ENCODE data around the gene PCDHGA7. TPM values are rescaled to one million over a fixed set of nuclear protein-coding genes. Genes with fewer than 3 reads are reported as not detected.
"Not testable (repeated sequence)": the region's sequence is repeated elsewhere in the genome, so short reads cannot be mapped to it uniquely, and the experiment has no call there.

PCDHGA7 gene
- total RNA-seq, 1 donor from 2014 or later, result 0.23 TPM

- no peak for DNase-seq (ENCODE audit: low read depth)
- TF ChIP-seq CTCF (conservative IDR thresholded peaks at IDR 0.05; ENCODE audit: low read depth, low read length), result no peak
- H3K4me3 ChIP-seq (ENCODE audit: low read depth, low read length), result no peak overlapping the region
Measured at GRCh38 chr5:141431286-141431685, 48.7 kb downstream of the PCDHGA7 start.

GRCh38 chr5:141432308-141432707, 49.8 kb downstream of the PCDHGA7 start:
- DNase-seq (ENCODE audit: low read depth); H3K4me3 ChIP-seq (ENCODE audit: low read depth, low read length): not testable (repeated sequence)

GRCh38 chr5:141432726-141433125, 50.2 kb downstream of the PCDHGA7 start:
- DNase-seq (ENCODE audit: low read depth); H3K4me3 ChIP-seq (ENCODE audit: low read depth, low read length): not testable (repeated sequence)

- no peak for TF ChIP-seq CTCF (conservative IDR thresholded peaks at IDR 0.05; ENCODE audit: low read depth, low read length)
- no peak for DNase-seq (ENCODE audit: low read depth)
- no peak overlapping the region for H3K4me3 ChIP-seq (ENCODE audit: low read depth, low read length)
Measured at GRCh38 chr5:141434006-141434405, 51.5 kb downstream of the PCDHGA7 start.

Other genes starting within 250 kb of the PCDHGA7 start
- gene PCDHB5, start 247.5 kb upstream of the PCDHGA7 start, total RNA-seq, result 0.22 and 0.63 TPM in 2 replicates
- not detected in 2 replicates for gene PCDHB6, start 232.7 kb upstream of the PCDHGA7 start, total RNA-seq
- gene PCDHB7, start 210.1 kb upstream of the PCDHGA7 start, total RNA-seq, result not detected in 2 replicates
- not detected in 2 replicates for gene PCDHB8, start 205.0 kb upstream of the PCDHGA7 start, total RNA-seq
- under 0.01 and 0.07 TPM in 2 replicates for gene PCDHB16, start 200.4 kb upstream of the PCDHGA7 start, total RNA-seq
- gene PCDHB9, start 195.6 kb upstream of the PCDHGA7 start, total RNA-seq, result not detected in 2 replicates
- under 0.01 TPM in 1 of 2 replicates, not detected in the other for gene PCDHB10, start 190.4 kb upstream of the PCDHGA7 start, total RNA-seq
- gene PCDHB11, start 183.1 kb upstream of the PCDHGA7 start, total RNA-seq, result 0.06 and 0.07 TPM in 2 replicates
- not detected in 2 replicates for gene PCDHB12, start 174.0 kb upstream of the PCDHGA7 start, total RNA-seq
- 0.23 and 0.29 TPM in 2 replicates for gene PCDHB13, start 168.8 kb upstream of the PCDHGA7 start, total RNA-seq
- under 0.01 and 0.23 TPM in 2 replicates for gene PCDHB14, start 159.4 kb upstream of the PCDHGA7 start, total RNA-seq
- 0.07 and 0.29 TPM in 2 replicates for gene PCDHB15, start 137.3 kb upstream of the PCDHGA7 start, total RNA-seq
- gene SLC25A2, start 78.7 kb upstream of the PCDHGA7 start, total RNA-seq, result 0.29 TPM in 1 of 2 replicates, not detected in the other
- 40.6 and 41.0 TPM in 2 replicates for gene TAF7, start 62.0 kb upstream of the PCDHGA7 start, total RNA-seq
- 0.29 and 0.75 TPM in 2 replicates for gene PCDHGA1, start 52.2 kb upstream of the PCDHGA7 start, total RNA-seq
- 0.23 and 0.72 TPM in 2 replicates for gene PCDHGA2, start 44.0 kb upstream of the PCDHGA7 start, total RNA-seq
- 0.36 and 0.52 TPM in 2 replicates for gene PCDHGA3, start 38.9 kb upstream of the PCDHGA7 start, total RNA-seq
- 0.12 and 0.29 TPM in 2 replicates for gene PCDHGB1, start 32.6 kb upstream of the PCDHGA7 start, total RNA-seq
- gene PCDHGA4, start 27.7 kb upstream of the PCDHGA7 start, total RNA-seq, result 0.22 and 0.92 TPM in 2 replicates
- 0.43 and 0.98 TPM in 2 replicates for gene PCDHGB2, start 22.7 kb upstream of the PCDHGA7 start, total RNA-seq
- 0.14 and 0.63 TPM in 2 replicates for gene PCDHGA5, start 18.6 kb upstream of the PCDHGA7 start, total RNA-seq
- 0.14 and 1.1 TPM in 2 replicates for gene PCDHGB3, start 12.5 kb upstream of the PCDHGA7 start, total RNA-seq
- gene PCDHGA6, start 8.9 kb upstream of the PCDHGA7 start, total RNA-seq, result 0.35 and 0.36 TPM in 2 replicates
- 1.7 and 4.7 TPM in 2 replicates for gene PCDHGB4, start 5.0 kb downstream of the PCDHGA7 start, total RNA-seq
- gene PCDHGA8, start 9.9 kb downstream of the PCDHGA7 start, total RNA-seq, result 0.14 and 1.0 TPM in 2 replicates
- gene PCDHGB5, start 15.2 kb downstream of the PCDHGA7 start, total RNA-seq, result 4.0 and 6.5 TPM in 2 replicates
- 1.1 and 1.9 TPM in 2 replicates for gene PCDHGA9, start 20.0 kb downstream of the PCDHGA7 start, total RNA-seq
- 1.4 and 3.4 TPM in 2 replicates for gene PCDHGB6, start 25.3 kb downstream of the PCDHGA7 start, total RNA-seq
- 0.58 and 1.9 TPM in 2 replicates for gene PCDHGA10, start 30.2 kb downstream of the PCDHGA7 start, total RNA-seq
- gene PCDHGB7, start 34.9 kb downstream of the PCDHGA7 start, total RNA-seq, result 0.65 and 2.8 TPM in 2 replicates
- 2.6 and 2.7 TPM in 2 replicates for gene PCDHGA11, start 38.3 kb downstream of the PCDHGA7 start, total RNA-seq
- 1.8 and 1.9 TPM in 2 replicates for gene PCDHGA12, start 47.8 kb downstream of the PCDHGA7 start, total RNA-seq
- gene PCDHGC3, start 93.2 kb downstream of the PCDHGA7 start, total RNA-seq, result 9.8 and 23.2 TPM in 2 replicates
- 0.07 and 0.46 TPM in 2 replicates for gene PCDHGC4, start 102.3 kb downstream of the PCDHGA7 start, total RNA-seq
- 0.06 TPM in 1 of 2 replicates, not detected in the other for gene PCDHGC5, start 106.3 kb downstream of the PCDHGA7 start, total RNA-seq
- 94.0 and 101 TPM in 2 replicates for gene DIAPH1, start 236.3 kb downstream of the PCDHGA7 start, total RNA-seq